ENCODE results near the gene COL8A1. TPM values are rescaled to one million over a fixed set of nuclear protein-coding genes. Genes with fewer than 3 reads are reported as not detected.

Gene COL8A1
- total RNA-seq, 2 experiments from 2014 or later = 0.07 to 0.12 TPM

- Mint-ChIP-seq H3K36me3 (ENCODE audit: low read depth) (no peaks in the 10 kb centered on the region), H3K4me3 (no peak overlapping the region), H3K27me3 (ENCODE audit: low read depth) (peaks cover 28% of the 10 kb centered on the region), H3K27ac (no peak overlapping the region), H3K9me3 (no peaks in the 10 kb centered on the region), H3K4me1 (ENCODE audit: low read depth) (no peaks in the 10 kb centered on the region)
- CTCF ChIA-PET = interaction anchor here (1.4 kb wide), 1 partner anchor 109 kb away, joined by 4 read pairs; no protein-coding TSS in a partner anchor
- no peak for DNase-seq
- intact Hi-C loops (cut with micrococcal nuclease) = no loop called here
Observed at GRCh38 chr3:99644017-99644416, 5.6 kb downstream of the COL8A1 start.

GRCh38 chr3:99644746-99645145 lies 6.4 kb downstream of the COL8A1 start:
- Mint-ChIP-seq H3K4me1 (ENCODE audit: low read depth) (no peaks in the 10 kb centered on the region), H3K27me3 (ENCODE audit: low read depth) (peaks cover 23% of the 10 kb centered on the region), H3K4me3 (no peak overlapping the region), H3K36me3 (ENCODE audit: low read depth) (no peaks in the 10 kb centered on the region), H3K27ac (no peak overlapping the region), H3K9me3 (no peaks in the 10 kb centered on the region)
- DNase-seq = no peak
- intact Hi-C loops (cut with micrococcal nuclease) = loop anchor here (1.0 kb wide), 1 partner anchor 109 kb away; no protein-coding TSS in a partner anchor
- CTCF ChIA-PET = interaction anchor here (1.2 to 1.4 kb wide), 2 partner anchors 13 to 109 kb away, joined by 3 to 4 read pairs; no protein-coding TSS in a partner anchor

GRCh38 chr3:99645277-99646106 lies 7.1 kb downstream of the COL8A1 start:
- Mint-ChIP-seq H3K4me1 (ENCODE audit: low read depth) (no peaks in the 10 kb centered on the region), H3K27me3 (ENCODE audit: low read depth) (peaks cover 20% of the 10 kb centered on the region), H3K27ac (no peak overlapping the region), H3K9me3 (no peaks in the 10 kb centered on the region), H3K4me3 (no peak overlapping the region), H3K36me3 (ENCODE audit: low read depth) (no peaks in the 10 kb centered on the region)
- intact Hi-C loops (cut with micrococcal nuclease) = loop anchor here (1.0 kb wide), 1 partner anchor 108 kb away; no protein-coding TSS in a partner anchor
- CTCF ChIA-PET = interaction anchor here (0.6 to 1.4 kb wide), 5 partner anchors 13 to 259 kb away, joined by 3 to 4 read pairs (median 3); no protein-coding TSS in a partner anchor
- no peak for DNase-seq

GRCh38 chr3:99646107-99646435 lies 7.7 kb downstream of the COL8A1 start:
- Mint-ChIP-seq H3K36me3 (ENCODE audit: low read depth) (no peaks in the 10 kb centered on the region), H3K27me3 (ENCODE audit: low read depth) (peaks cover 19% of the 10 kb centered on the region), H3K9me3 (no peaks in the 10 kb centered on the region), H3K27ac (no peak overlapping the region), H3K4me3 (no peak overlapping the region), H3K4me1 (ENCODE audit: low read depth) (no peaks in the 10 kb centered on the region)
- no peak for DNase-seq
- intact Hi-C loops (cut with micrococcal nuclease) = no loop called here
- CTCF ChIA-PET = interaction anchor here (0.6 kb wide), 3 partner anchors 28 to 1314 kb away, joined by 3 to 4 read pairs (median 3); no protein-coding TSS in a partner anchor

- Mint-ChIP-seq H3K27me3 (ENCODE audit: low read depth) (peaks cover 11% of the 10 kb centered on the region), H3K9me3 (no peaks in the 10 kb centered on the region), H3K4me1 (ENCODE audit: low read depth) (no peaks in the 10 kb centered on the region), H3K4me3 (no peak overlapping the region), H3K27ac (no peak overlapping the region), H3K36me3 (ENCODE audit: low read depth) (no peaks in the 10 kb centered on the region)
- CTCF ChIA-PET = interaction anchor here (1.2 to 1.4 kb wide), 2 partner anchors 9 to 39 kb away, joined by 4 to 12 read pairs; no protein-coding TSS in a partner anchor
- DNase-seq = no peak
- intact Hi-C loops (cut with micrococcal nuclease) = no loop called here
Observed at GRCh38 chr3:99647081-99647480, 8.7 kb downstream of the COL8A1 start.

GRCh38 chr3:99648101-99648500 lies 9.7 kb downstream of the COL8A1 start:
- intact Hi-C loops (cut with micrococcal nuclease) = no loop called here

GRCh38 chr3:99648516-99648915 lies 10.1 kb downstream of the COL8A1 start:
- CTCF ChIA-PET = interaction anchor here (1.4 kb wide), 1 partner anchor 38 kb away, joined by 4 read pairs; no protein-coding TSS in a partner anchor
- no peaks in the 10 kb centered on the region for H3K9me3 Mint-ChIP-seq
- H3K4me3 Mint-ChIP-seq = no peak overlapping the region
- H3K36me3 Mint-ChIP-seq (ENCODE audit: low read depth) = no peaks in the 10 kb centered on the region
- H3K27me3 Mint-ChIP-seq (ENCODE audit: low read depth) = peaks cover 11% of the 10 kb centered on the region
- H3K27ac Mint-ChIP-seq = no peak overlapping the region
- H3K4me1 Mint-ChIP-seq (ENCODE audit: low read depth) = no peaks in the 10 kb centered on the region
- DNase-seq = no peak
- intact Hi-C loops (cut with micrococcal nuclease) = no loop called here

More at GRCh38 chr3:99648101-99648500, 9.7 kb downstream of the COL8A1 start:
- CTCF ChIA-PET = interaction anchor here (1.4 kb wide), 1 partner anchor 38 kb away, joined by 4 read pairs; no protein-coding TSS in a partner anchor
- Mint-ChIP-seq H3K27me3 (ENCODE audit: low read depth) (peaks cover 11% of the 10 kb centered on the region), H3K4me3 (no peak overlapping the region), H3K36me3 (ENCODE audit: low read depth) (no peaks in the 10 kb centered on the region), H3K9me3 (no peaks in the 10 kb centered on the region), H3K27ac (no peak overlapping the region), H3K4me1 (ENCODE audit: low read depth) (no peaks in the 10 kb centered on the region)
- DNase-seq = no peak

GRCh38 chr3:99651531-99651930 lies 13.1 kb downstream of the COL8A1 start:
- Mint-ChIP-seq H3K9me3 (no peaks in the 10 kb centered on the region), H3K27ac (no peak overlapping the region), H3K27me3 (ENCODE audit: low read depth) (peaks cover 2% of the 10 kb centered on the region), H3K4me3 (no peak overlapping the region), H3K36me3 (ENCODE audit: low read depth) (no peaks in the 10 kb centered on the region), H3K4me1 (ENCODE audit: low read depth) (no peaks in the 10 kb centered on the region)
- intact Hi-C loops (cut with micrococcal nuclease) = no loop called here
- no peak for DNase-seq
- CTCF ChIA-PET = no interaction called here

GRCh38 chr3:99656624-99657023 lies 18.2 kb downstream of the COL8A1 start:
- H3K27ac Mint-ChIP-seq = no peak overlapping the region
- no peaks in the 10 kb centered on the region for H3K4me1 Mint-ChIP-seq (ENCODE audit: low read depth)
- peaks cover 3% of the 10 kb centered on the region for H3K27me3 Mint-ChIP-seq (ENCODE audit: low read depth)
- H3K4me3 Mint-ChIP-seq = no peak overlapping the region
- intact Hi-C loops (cut with micrococcal nuclease) = no loop called here
- no peaks in the 10 kb centered on the region for H3K9me3 Mint-ChIP-seq
- CTCF ChIA-PET = interaction anchor here (1.2 to 2.3 kb wide), 2 partner anchors 10 to 27 kb away, joined by 3 to 12 read pairs; no protein-coding TSS in a partner anchor
- no peak for DNase-seq
- H3K36me3 Mint-ChIP-seq (ENCODE audit: low read depth) = no peaks in the 10 kb centered on the region

- Mint-ChIP-seq H3K36me3 (ENCODE audit: low read depth) (no peaks in the 10 kb centered on the region), H3K4me1 (ENCODE audit: low read depth) (no peaks in the 10 kb centered on the region), H3K27ac (no peak overlapping the region), H3K9me3 (no peaks in the 10 kb centered on the region), H3K27me3 (ENCODE audit: low read depth) (peaks cover 3% of the 10 kb centered on the region), H3K4me3 (no peak overlapping the region)
- CTCF ChIA-PET = no interaction called here
- no peak for DNase-seq
- intact Hi-C loops (cut with micrococcal nuclease) = no loop called here
Observed at GRCh38 chr3:99658274-99658673, 19.9 kb downstream of the COL8A1 start.

GRCh38 chr3:99659032-99659431 lies 20.6 kb downstream of the COL8A1 start:
- H3K27me3 Mint-ChIP-seq (ENCODE audit: low read depth) = peaks cover 3% of the 10 kb centered on the region
- H3K36me3 Mint-ChIP-seq (ENCODE audit: low read depth) = no peaks in the 10 kb centered on the region
- H3K4me1 Mint-ChIP-seq (ENCODE audit: low read depth) = no peaks in the 10 kb centered on the region
- no peaks in the 10 kb centered on the region for H3K9me3 Mint-ChIP-seq
- intact Hi-C loops (cut with micrococcal nuclease) = no loop called here
- no peak overlapping the region for H3K27ac Mint-ChIP-seq
- H3K4me3 Mint-ChIP-seq = no peak overlapping the region
- no peak for DNase-seq
- CTCF ChIA-PET = no interaction called here

GRCh38 chr3:99659951-99660350 lies 21.6 kb downstream of the COL8A1 start:
- Mint-ChIP-seq H3K9me3 (no peaks in the 10 kb centered on the region), H3K27ac (no peak overlapping the region), H3K4me3 (no peak overlapping the region), H3K27me3 (ENCODE audit: low read depth) (peaks cover 3% of the 10 kb centered on the region), H3K4me1 (ENCODE audit: low read depth) (no peaks in the 10 kb centered on the region), H3K36me3 (ENCODE audit: low read depth) (no peaks in the 10 kb centered on the region)
- CTCF ChIA-PET = no interaction called here
- intact Hi-C loops (cut with micrococcal nuclease) = no loop called here
- DNase-seq = no peak
